ENCODE results near the gene CACNA1I. TPM values are rescaled to one million over a fixed set of nuclear protein-coding genes. Genes with fewer than 3 reads are reported as not detected.
A peak's percentile ranks its signal among the peaks of the same experiment; 100 is the strongest.

Gene CACNA1I
- total and polyA plus RNA-seq, 2 donors from 2014 or later = 0.63 TPM; not detected in 1

DNA sequence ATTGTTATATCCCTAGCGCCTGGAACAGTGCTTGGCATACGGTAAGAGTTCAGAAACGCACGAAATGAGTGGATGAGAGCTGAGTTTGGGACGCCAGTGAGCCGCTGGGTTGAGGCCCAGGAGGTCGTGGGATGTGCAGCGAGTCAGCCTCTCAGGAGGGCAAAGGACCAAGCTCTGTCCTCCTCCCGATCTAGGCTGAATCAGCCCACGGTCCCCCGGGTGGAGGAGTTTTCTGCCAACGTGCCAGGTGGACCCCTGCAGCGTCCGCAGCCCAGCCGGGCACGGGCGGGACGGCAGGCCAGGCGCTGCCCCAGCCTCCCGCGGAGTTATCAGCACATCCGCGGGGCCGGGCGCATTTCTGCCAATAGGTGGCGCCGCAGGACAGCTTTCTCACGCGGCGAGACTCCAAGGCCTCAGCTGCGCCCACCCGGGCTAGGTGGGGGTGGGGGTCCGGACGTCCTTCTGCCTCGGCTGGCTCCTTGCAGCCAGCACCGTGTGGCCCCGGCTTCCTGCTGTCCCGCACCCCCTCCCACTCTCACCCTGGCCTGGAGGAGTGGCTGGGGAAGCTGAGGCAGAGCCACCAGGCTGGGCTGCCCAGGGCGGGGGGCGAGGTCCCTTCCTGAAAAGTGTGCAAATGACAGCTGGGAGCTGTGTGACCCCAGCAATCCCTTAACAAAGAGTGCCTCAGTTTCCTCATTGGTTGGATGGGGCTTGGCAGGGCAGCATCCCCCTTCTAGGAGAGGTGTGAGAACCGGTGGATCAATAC, 35.8 kb upstream of the CACNA1I start:
- no peaks in the 10 kb centered on the region for H3K27me3 ChIP-seq (ENCODE audit: control insufficient read depth, insufficient read depth, low read length)
- DNase-seq (peak; percentile 90 to 94 (median 92)), FAIRE-seq (no peak)
- intact Hi-C loops (cut with DNase I) = loop anchor here (10.0 kb wide), 1 partner anchor 490 kb away; no protein-coding TSS in a partner anchor
- no peak overlapping the region for H3K4me3 ChIP-seq (ENCODE audit: low read length in 3 of 3)
- H3K9ac ChIP-seq (ENCODE audit: low read length in 3 of 3) = no peak overlapping the region
- no peaks in the 10 kb centered on the region for H3K9me3 ChIP-seq (ENCODE audit: control insufficient read depth in 2 of 3, insufficient read depth in 1 of 3, low read length in 3 of 3)
- H3K36me3 ChIP-seq (ENCODE audit: control insufficient read depth in 2 of 3, insufficient read depth in 3 of 3, low read length in 3 of 3) = peaks cover 0 to 3% (median 0%) of the 10 kb centered on the region in 3 donors
- no peak overlapping the region for H3K27ac ChIP-seq (ENCODE audit: low read depth in 2 of 2, low read length in 2 of 2)
- TF ChIP-seq, protein P1, sequence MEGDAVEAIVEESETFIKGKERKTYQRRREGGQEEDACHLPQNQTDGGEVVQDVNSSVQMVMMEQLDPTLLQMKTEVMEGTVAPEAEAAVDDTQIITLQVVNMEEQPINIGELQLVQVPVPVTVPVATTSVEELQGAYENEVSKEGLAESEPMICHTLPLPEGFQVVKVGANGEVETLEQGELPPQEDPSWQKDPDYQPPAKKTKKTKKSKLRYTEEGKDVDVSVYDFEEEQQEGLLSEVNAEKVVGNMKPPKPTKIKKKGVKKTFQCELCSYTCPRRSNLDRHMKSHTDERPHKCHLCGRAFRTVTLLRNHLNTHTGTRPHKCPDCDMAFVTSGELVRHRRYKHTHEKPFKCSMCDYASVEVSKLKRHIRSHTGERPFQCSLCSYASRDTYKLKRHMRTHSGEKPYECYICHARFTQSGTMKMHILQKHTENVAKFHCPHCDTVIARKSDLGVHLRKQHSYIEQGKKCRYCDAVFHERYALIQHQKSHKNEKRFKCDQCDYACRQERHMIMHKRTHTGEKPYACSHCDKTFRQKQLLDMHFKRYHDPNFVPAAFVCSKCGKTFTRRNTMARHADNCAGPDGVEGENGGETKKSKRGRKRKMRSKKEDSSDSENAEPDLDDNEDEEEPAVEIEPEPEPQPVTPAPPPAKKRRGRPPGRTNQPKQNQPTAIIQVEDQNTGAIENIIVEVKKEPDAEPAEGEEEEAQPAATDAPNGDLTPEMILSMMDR (IDR thresholded peaks at IDR 0.05; ENCODE audit: borderline replicate concordance, extremely low read depth, insufficient read depth) = peak; percentile 96
- H3K4me1 ChIP-seq (ENCODE audit: control insufficient read depth in 2 of 3, insufficient read depth in 2 of 3, low read depth in 1 of 3, low read length in 3 of 3) = peaks cover 0 to 24% (median 16%) of the 10 kb centered on the region in 3 donors

DNA sequence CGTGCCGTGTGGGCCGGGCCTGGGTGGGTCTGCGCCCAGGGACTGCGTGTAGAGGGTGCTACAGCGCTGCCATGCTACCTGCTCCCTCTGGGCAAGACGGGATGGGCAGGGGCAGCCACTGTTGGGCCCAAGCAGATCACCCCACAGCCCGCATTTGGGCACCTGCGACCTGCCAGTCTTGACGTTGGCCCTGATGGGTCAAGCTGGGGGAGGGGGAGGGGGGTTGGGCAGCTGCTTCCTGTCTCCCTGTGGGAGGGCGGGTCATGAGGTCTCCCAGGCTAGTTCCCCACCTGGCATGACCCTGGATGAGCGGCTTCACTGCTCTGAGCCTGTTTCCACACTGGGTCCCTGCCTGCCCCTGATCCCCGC, 35.2 kb upstream of the CACNA1I start:
- TF ChIP-seq, protein P1 (IDR thresholded peaks at IDR 0.05; ENCODE audit: borderline replicate concordance, extremely low read depth, insufficient read depth) = no peak
- peak in 2 of 5 donors; percentile 77 to 79 for DNase-seq
- Histone ChIP-seq H3K9ac (ENCODE audit: low read length in 3 of 3) (no peak overlapping the region), H3K4me3 (ENCODE audit: low read length in 3 of 3) (no peak overlapping the region), H3K27me3 (ENCODE audit: control insufficient read depth, insufficient read depth, low read length) (no peaks in the 10 kb centered on the region), H3K27ac (ENCODE audit: low read depth in 2 of 2, low read length in 2 of 2) (no peak overlapping the region), H3K4me1 (ENCODE audit: control insufficient read depth in 2 of 3, insufficient read depth in 2 of 3, low read depth in 1 of 3, low read length in 3 of 3) (peaks cover 0 to 18% (median 13%) of the 10 kb centered on the region in 3 donors), H3K9me3 (ENCODE audit: control insufficient read depth in 2 of 3, insufficient read depth in 1 of 3, low read length in 3 of 3) (no peaks in the 10 kb centered on the region), H3K36me3 (ENCODE audit: control insufficient read depth in 2 of 3, insufficient read depth in 3 of 3, low read length in 3 of 3) (no peaks in the 10 kb centered on the region)
- FAIRE-seq = no peak
- intact Hi-C loops (cut with DNase I) = loop anchor here (10.0 kb wide), 1 partner anchor 489 kb away; no protein-coding TSS in a partner anchor

DNA sequence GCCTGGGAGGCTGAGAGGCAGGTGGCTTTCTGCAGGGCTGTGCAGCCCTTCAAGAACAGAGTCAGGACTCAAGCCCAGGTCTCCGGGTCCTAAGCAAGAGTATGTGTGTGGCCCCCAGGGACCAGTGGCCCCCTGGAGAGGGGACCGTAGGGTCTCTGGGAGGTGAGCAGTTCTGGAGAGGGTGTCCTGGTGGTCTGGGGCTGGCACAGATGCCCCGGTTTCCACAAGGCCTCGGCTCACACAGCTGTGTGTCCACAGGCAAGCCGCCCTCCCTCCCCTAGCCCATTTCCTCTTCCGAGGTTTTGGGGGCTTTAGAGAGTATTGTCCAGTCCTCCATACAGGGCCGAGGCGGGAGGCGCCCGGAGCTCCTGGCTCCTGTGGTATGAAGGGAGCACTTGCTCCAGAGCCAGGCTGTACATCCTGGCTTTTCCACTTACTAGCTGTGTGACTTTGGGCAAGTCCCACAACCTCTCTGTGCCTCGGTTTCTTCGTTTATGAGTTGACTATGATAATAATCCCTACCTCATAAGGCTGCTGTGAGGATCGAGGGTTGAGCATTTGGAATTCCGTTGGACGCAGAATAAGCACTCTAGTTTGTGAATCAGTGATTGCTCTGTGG, 34.6 kb upstream of the CACNA1I start:
- H3K9ac ChIP-seq (ENCODE audit: low read length in 3 of 3) = no peak overlapping the region
- no peaks in the 10 kb centered on the region for H3K36me3 ChIP-seq (ENCODE audit: control insufficient read depth in 2 of 3, insufficient read depth in 3 of 3, low read length in 3 of 3)
- H3K27me3 ChIP-seq (ENCODE audit: control insufficient read depth, insufficient read depth, low read length) = no peaks in the 10 kb centered on the region
- H3K4me1 ChIP-seq (ENCODE audit: control insufficient read depth in 2 of 3, insufficient read depth in 2 of 3, low read depth in 1 of 3, low read length in 3 of 3) = peaks cover 0 to 14% (median 11%) of the 10 kb centered on the region in 3 donors
- TF ChIP-seq, protein P1 (IDR thresholded peaks at IDR 0.05; ENCODE audit: borderline replicate concordance, extremely low read depth, insufficient read depth) = no peak
- intact Hi-C loops (cut with DNase I) = loop anchor here (10.0 kb wide), 1 partner anchor 489 kb away; no protein-coding TSS in a partner anchor
- DNase-seq = no peak
- H3K4me3 ChIP-seq (ENCODE audit: low read length in 3 of 3) = no peak overlapping the region
- no peak overlapping the region for H3K27ac ChIP-seq (ENCODE audit: low read depth in 2 of 2, low read length in 2 of 2)
- FAIRE-seq = no peak
- no peaks in the 10 kb centered on the region for H3K9me3 ChIP-seq (ENCODE audit: control insufficient read depth in 2 of 3, insufficient read depth in 1 of 3, low read length in 3 of 3)
